Mononuclear cell (primary cell): ENCODE results near the gene HOXA3. TPM values are rescaled to one million over a fixed set of nuclear protein-coding genes. Genes with fewer than 3 reads are reported as not detected.

Experiments
- H3K27me3 ChIP-seq: 2 replicates; pipeline ENCODE4 v1.6.0; 2011; ENCODE audit warnings: low read length, control low read depth; ENCODE audit not compliant: insufficient read depth
- H3K4me1 ChIP-seq: 2 replicates; pipeline ENCODE4 v1.5.1; 2011; ENCODE audit warnings: mild to moderate bottlenecking, low read length, control low read depth; ENCODE audit not compliant: insufficient read depth
- H3K4me3 ChIP-seq: 2 replicates; pipeline ENCODE4 v1.5.1; 2011; ENCODE audit warnings: mild to moderate bottlenecking, low read length, moderate library complexity
- H3K9me3 ChIP-seq: 2 replicates; pipeline ENCODE4 v1.5.1; 2011; ENCODE audit warnings: low read depth, mild to moderate bottlenecking, control low read depth, low read length
- total RNA-seq: library from RNA; depleted of rRNA; stranded (reverse); fragments of >200 nt; gene quantifications from one replicate; pipeline ENCODE4 v1.2.3, GENCODE V29; 2012

Gene HOXA3
- total RNA-seq, 1 donor = under 0.01 TPM

DNA sequence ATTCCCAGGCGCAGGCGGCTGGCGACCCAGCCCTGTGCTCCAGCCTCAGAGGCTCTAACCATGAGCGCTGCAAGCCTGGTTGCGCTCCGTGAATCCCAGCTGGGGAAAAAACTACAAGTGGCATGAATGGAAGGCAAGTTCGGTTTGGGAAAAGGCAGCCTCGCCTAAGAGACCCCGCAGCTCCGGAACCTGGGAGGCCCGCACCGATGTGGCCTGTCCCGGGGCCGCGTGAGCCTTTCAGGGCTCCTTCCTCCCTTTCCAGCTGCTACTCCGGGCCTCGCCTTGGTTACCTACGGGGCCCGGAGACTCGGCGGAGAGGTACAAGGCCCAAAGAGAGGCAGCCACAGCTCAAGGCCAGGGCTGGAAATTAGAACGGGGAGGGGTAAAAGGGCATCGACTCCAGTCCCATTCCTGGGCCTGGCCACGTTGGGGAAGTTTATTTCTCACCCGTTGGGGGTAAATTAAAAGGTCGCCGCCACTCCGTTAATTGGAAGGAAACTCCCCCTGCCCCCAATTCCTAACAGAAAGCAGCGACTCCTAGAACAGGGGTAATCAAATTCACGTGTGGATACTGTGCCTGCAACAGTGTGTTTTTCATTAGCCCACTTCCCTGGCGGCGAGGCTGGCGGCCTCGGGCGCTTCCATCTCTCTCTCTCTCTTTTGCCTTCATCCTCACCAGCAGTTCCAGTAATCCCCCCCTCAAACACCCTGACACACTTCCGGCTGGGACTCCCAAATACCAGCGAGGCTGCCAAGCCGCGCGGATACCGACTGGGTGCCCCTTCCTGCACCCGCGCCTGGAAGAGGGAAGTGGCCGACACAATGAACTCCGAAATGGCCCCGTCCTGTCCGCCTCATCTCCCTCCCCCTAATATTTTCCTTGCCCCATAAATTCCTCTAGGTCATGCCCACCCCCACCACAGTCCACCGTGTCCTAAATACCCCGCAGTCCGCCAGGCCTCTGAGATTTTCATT is 14.4 kb upstream of the HOXA3 start:
- H3K27me3 ChIP-seq = peaks cover 98% of the 10 kb centered on the region
- no peaks in the 10 kb centered on the region for H3K9me3 ChIP-seq
- H3K4me1 ChIP-seq = peaks cover 67% of the 10 kb centered on the region
- no peak overlapping the region for H3K4me3 ChIP-seq

DNA sequence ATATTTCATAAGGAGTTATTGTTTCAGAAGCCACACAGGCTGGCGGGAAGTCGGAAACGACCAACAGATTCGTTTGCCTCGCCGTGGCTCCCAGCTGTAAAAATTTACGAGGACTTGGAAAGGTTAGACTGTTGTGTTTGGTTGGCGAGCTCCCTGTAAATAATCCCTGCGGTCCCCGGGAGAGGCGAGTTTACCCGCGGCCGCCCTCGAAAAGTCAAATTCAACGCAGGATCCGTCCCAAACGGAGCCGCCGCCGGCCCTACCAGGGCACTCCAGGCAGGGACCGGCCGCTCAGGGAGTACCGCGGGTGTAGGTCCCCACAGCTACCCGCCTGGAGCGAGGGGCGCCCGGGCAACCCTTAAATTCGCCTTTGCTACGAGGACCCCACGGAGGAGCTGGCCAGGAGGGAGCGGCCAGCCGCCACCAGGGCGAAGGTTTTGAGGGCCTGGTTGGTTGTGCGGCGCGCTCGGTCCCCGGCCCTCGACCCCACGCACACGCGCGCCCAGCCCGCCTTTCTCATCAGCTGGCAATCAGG is 13.7 kb upstream of the HOXA3 start:
- Histone ChIP-seq H3K27me3 (peaks cover 93% of the 10 kb centered on the region), H3K4me3 (peak overlapping the region; percentile 16), H3K9me3 (no peaks in the 10 kb centered on the region), H3K4me1 (peaks cover 67% of the 10 kb centered on the region)

DNA sequence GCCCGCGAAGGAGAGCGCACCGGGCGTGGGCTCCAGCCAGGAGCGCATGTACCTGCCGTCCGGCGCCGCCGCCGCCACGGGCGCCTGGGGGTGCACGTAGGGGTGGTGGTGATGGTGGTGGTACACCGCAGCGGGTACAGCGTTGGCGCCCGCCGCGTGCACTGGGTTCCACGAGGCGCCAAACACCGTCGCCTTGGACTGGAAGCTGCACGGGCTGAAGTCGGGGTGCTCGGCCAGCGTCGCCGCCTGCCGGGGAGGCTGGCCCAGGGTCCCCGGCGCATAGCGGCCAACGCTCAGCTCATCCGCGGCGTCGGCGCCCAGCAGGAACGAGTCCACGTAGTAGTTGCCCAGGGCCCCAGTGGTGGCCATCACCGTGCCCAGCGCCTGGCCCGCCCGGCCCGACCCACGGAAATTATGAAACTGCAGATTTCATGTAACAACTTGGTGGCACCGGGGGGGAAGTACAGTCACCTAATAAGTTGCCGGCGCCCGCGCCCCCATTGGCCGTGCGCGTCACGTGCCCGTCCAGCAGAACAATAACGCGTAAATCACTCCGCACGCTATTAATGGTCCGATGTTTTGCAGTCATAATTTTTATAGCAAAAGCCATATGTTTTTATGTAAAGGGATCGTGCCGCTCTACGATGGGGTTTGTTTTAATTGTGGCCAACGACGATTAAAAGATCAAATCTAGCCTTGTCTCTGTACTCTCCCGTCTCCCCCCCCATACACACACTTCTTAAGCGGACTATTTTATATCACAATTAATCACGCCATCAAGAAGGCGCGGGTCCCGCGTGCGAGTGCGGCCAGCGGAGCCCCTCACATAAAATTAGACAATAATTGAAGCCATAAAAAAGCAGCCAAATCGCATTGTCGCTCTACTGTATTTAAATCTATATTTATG is 13.0 kb upstream of the HOXA3 start, which contains the start of gene HOXA9:
TSS of gene HOXA9 (minus strand) at position 449 of the 907 bp plus-strand sequence. CDS start at position 369, 80 bp downstream.
- H3K4me3 ChIP-seq = peak within 1 kb of the TSS; percentile 16
- peaks cover 91% of the 10 kb centered on the region for H3K27me3 ChIP-seq
- peaks cover 74% of the 10 kb centered on the region for H3K4me1 ChIP-seq
- H3K9me3 ChIP-seq = no peaks in the 10 kb centered on the region

DNA sequence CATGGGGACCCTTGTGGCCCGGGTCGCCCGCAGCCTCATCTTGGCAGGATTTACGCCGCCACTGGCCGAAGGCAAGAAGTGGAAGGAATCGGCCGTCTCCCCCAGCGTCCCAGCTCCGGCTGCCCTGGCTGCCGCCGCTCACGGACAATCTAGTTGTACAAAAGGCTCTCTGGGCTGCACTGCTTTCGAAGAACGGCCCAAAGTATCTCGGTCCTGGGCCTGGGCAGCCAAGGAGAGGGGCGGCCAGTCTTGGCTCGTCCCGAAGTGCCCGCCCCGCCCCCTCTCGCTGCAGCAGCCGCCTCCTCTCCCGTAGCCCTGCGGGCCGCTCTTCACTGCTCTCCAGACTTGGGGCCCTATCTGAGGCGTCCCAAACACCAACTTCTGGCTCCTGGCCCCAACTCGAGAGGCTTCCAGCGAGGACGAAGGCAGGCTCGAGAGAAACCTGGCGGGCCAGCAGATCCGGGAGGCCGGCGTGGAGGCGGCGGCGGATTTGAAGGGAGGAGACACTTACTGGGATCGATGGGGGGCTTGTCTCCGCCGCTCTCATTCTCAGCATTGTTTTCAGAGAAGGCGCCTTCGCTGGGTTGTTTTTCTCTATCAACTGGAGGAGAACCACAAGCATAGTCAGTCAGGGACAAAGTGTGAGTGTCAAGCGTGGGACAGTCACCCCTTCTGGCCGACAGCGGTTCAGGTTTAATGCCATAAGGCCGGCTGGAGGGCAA is 12.1 kb upstream of the HOXA3 start:
- H3K9me3 ChIP-seq = no peaks in the 10 kb centered on the region
- peaks cover 93% of the 10 kb centered on the region for H3K27me3 ChIP-seq
- peaks cover 74% of the 10 kb centered on the region for H3K4me1 ChIP-seq
- no peak overlapping the region for H3K4me3 ChIP-seq

DNA sequence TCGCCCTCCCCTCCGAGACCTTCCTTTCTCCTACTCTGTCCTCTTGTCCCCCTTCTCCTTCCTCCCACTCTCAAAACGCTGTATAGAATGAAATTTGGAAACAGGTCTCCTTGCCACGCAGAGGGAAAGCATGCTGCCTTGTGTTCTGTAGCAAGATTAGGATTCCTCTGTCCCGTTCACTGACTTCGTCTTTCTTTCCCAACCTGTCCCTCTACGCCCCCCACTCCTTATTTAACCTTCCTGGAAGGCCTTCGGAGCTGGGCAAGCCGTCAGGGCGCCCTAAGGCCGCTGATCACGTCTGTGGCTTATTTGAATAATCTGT is 11.6 kb upstream of the HOXA3 start:
- Histone ChIP-seq H3K4me1 (peaks cover 68% of the 10 kb centered on the region), H3K27me3 (peaks cover 93% of the 10 kb centered on the region), H3K9me3 (no peaks in the 10 kb centered on the region), H3K4me3 (no peak overlapping the region)

DNA sequence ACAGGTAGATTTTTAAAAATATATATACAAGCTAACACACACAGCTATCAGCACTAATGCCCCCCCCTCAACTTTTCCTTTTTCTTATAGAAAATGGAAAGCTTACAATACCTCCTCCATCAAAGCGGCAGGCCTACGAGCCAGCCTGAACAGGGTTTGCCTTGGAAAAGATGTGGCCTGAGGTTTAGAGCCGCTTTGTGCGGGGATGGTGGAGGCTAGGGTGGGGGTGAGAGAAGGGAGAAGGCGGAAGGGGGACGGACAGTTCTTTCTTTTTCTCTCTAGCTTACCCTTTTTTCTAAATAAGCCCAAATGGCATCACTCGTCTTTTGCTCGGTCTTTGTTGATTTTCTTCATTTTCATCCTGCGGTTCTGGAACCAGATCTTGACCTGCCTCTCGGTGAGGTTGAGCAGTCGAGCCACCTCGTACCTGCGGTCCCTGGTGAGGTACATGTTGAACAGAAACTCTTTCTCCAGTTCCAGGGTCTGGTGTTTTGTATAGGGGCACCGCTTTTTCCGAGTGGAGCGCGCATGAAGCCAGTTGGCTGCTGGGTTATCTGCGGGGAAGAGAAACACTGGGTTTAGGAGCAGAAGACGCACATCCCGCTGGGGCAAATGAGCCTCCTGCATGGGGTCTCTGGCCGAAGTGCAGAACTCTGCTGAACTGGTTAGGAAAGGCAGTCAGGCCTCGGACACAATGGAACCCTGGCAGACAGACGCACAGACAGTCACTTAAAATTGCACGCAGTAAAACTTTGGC is 11.1 kb upstream of the HOXA3 start:
- Histone ChIP-seq H3K4me3 (no peak overlapping the region), H3K9me3 (no peaks in the 10 kb centered on the region), H3K27me3 (peaks cover 93% of the 10 kb centered on the region), H3K4me1 (peaks cover 67% of the 10 kb centered on the region)

DNA sequence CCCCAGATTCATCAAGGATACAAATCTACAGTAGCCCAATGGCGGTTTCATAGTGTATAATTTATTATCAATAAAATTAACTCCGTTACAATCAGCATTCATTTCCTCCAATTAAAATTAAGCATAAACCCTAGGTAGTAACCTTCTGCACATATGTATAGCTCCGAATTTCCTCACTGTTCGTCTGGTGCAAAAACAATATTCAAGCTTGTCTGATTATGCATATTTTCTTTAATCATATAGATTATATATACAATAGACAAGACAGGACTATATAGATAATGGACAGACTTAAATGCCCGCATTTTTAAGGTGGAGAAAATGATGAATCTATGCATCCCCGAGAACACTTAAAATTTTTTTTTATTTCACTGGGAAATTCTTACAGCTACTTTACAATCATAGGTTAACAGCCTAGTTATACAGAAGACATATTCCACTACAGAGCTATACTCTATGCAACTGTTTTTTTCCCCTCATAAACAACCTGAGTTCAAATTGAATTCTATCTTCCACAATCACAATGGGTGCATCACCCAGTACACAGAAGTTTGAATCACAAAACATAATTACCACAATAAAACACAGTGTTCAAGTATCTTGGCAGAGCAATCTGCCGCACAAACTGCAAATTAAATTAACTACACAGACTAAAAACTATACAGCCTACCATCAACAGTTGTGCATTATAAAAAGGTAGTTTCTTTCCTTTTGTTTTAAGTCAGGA is 10.3 kb upstream of the HOXA3 start:
- Histone ChIP-seq H3K4me1 (peaks cover 69% of the 10 kb centered on the region), H3K27me3 (peaks cover 93% of the 10 kb centered on the region), H3K9me3 (no peaks in the 10 kb centered on the region), H3K4me3 (no peak overlapping the region)

DNA sequence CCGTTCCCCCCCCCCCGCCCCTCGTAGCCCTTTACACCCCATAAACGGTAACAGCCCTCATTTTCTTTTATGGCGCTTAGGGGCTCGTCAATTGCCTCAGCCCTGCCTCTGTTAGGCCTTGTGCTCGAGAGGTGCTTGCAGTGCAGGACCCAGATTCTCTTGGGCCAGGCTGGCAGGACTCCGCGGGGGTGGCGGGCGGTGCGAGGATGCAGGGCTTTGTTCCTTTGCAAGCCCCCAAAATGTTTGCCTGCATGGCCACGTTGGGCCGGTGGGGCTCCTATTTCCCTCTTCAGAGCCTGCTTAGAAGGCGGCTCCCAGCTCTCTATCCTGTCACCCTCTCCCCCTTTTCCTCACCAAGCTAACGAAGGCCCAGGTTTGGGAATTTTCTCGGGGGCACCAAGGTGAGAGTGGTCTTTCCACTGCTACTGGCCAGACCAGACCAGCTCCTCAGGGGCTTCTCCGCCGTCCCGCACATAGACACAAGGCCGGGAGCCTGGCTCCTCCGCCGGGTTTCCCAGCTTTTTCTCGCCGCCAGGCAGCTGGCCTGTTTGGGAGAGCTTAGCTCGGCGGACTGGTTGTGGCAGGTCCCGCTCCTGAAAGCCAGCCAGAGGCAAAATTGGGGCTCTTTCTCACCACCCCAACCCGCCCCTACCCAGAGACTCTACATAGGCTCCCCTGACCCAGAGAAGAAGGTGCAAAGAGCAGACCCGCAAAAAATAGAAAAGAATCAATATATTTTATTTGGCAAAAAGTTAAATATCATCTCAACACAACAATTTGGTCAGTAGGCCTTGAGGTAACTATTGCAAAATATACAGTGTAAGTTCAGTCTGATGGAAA is 9.6 kb upstream of the HOXA3 start:
- Histone ChIP-seq H3K27me3 (peaks cover 93% of the 10 kb centered on the region), H3K9me3 (no peaks in the 10 kb centered on the region), H3K4me3 (no peak overlapping the region), H3K4me1 (peaks cover 64% of the 10 kb centered on the region)

DNA sequence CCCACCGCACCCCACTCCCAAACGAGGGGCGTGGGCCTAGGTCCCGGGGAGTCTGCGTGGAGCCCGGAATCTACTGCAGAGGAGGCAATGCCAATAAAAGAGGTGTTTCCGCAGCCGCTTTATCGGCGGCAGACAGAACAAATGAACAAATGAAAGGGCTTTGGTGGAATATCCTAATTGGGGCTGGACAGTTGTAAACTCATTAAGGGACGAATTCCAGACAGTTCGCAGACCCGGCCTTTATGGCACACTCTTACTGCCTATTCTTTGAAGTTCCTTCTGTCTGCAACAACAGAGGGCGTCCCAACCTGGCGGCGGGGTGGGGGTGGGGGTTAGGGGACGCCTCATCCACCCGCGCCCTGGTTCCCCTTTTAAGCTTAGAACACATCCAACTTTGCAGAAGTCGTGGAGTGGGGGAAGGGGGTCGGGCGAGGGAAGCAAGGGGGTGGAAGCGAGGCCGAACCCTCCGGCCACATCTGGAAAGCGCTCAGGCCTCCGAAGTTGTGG is 8.9 kb upstream of the HOXA3 start:
- peaks cover 91% of the 10 kb centered on the region for H3K27me3 ChIP-seq
- no peaks in the 10 kb centered on the region for H3K9me3 ChIP-seq
- peak overlapping the region; percentile 47 for H3K4me3 ChIP-seq
- peaks cover 61% of the 10 kb centered on the region for H3K4me1 ChIP-seq

DNA sequence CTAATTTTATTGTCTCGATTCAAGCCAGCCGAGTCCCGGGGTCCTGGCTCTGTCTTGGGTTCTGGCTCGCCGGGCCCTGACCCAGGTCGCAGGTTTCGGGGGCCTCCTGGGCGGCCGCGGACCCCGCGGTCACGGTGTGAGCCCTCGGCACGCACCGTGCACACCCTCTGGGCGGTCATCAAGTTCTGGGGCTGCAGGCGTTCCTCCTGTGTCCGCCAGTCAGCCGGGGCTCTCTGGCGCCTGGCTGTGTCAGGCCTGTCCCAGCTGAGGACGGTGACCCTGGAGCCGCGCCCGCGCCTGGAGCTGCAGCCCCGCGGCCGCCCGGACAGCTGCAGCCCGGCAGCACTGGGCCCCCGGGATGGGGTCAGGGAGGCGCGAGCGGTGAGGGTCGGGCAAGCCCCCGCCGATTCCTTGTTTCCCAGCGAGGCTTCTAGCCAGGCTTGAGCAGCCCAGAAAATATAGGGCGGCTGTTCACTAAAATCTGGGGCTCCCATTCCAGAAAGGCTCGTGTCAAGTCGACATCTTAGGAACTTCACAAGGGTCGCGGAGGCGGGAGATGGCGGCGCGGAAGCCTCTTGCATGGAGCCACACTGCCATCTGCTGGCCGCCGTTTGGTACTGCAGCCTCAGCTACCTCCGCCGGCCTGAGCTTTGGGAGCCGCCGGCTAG is 8.3 kb upstream of the HOXA3 start:
- peaks cover 61% of the 10 kb centered on the region for H3K4me1 ChIP-seq
- H3K9me3 ChIP-seq = no peaks in the 10 kb centered on the region

DNA sequence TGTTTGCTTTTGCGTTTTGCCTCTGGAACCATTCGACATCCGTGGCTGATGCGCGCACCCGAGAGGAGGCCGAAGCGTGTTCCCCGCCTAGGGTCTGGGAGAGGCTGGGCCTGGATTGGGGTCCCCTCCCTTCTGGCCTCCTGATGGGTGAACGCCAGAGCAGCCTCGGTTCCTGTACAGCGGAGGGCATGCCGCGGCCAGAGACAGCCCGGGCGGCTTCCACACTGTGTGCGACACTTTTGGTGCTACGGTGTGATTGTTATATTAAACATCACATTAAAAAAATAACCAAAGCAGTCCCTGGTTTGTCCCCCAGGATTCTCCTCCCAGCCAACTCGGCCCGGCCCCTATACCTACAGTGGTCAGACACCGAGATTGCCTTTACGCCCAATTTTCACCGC is 7.8 kb upstream of the HOXA3 start:
- peak overlapping the region; percentile 47 for H3K4me3 ChIP-seq
- no peaks in the 10 kb centered on the region for H3K9me3 ChIP-seq
- peaks cover 61% of the 10 kb centered on the region for H3K4me1 ChIP-seq
- H3K27me3 ChIP-seq = peaks cover 91% of the 10 kb centered on the region

More for the DNA sequence above, 8.3 kb upstream of the HOXA3 start:
- Histone ChIP-seq H3K27me3 (peaks cover 91% of the 10 kb centered on the region), H3K4me3 (peak overlapping the region; percentile 47)
